PC-3 (cell line): ENCODE results near the gene PGA4.

Source experiments
- EZH2 ChIP-seq: fragments of 300-600 bp; sonication (generic); IDR thresholded peaks from one replicate; pipeline ENCODE4 v1.6.1; 2017; ENCODE audit warnings: antibody characterized with exemption, mild to moderate bottlenecking, low read length; ENCODE audit not compliant: unreplicated experiment
- EZH2phosphoT487 ChIP-seq: fragments of 300-600 bp; sonication (generic); IDR thresholded peaks from 2 replicates; pipeline ENCODE4 v1.6.1; 2018; ENCODE audit warnings: mild to moderate bottlenecking, antibody characterized with exemption, low read length, borderline replicate concordance
- TF ChIP-seq, protein P1 (sequence below): fragments of 300-600 bp; sonication (generic); conservative IDR thresholded peaks from 2 replicates; pipeline ENCODE4 v1.5.1; 2017; ENCODE audit warnings: antibody characterized with exemption, low read depth, mild to moderate bottlenecking, low read length

DNA sequence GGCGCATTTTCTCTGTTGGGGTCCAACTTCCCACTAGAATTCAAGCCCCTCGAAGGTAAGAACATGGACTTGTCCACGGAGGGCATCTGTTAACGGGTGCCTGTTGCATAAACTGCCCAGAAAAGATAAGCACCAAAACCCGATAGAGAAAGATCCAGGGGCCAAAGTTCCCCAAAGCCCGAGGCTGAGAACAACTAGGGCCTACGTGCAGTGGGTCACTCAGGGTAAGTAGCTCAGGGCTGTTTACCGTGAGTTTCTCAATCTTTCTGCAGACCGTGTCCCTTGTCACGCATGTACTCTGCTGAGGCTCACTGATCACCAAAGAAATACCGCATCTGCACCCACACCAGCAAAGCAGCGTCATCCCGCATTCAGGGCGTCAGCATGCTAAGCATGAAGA lies 43.2 kb downstream of the PGA4 start:
- TF ChIP-seq, protein P1, sequence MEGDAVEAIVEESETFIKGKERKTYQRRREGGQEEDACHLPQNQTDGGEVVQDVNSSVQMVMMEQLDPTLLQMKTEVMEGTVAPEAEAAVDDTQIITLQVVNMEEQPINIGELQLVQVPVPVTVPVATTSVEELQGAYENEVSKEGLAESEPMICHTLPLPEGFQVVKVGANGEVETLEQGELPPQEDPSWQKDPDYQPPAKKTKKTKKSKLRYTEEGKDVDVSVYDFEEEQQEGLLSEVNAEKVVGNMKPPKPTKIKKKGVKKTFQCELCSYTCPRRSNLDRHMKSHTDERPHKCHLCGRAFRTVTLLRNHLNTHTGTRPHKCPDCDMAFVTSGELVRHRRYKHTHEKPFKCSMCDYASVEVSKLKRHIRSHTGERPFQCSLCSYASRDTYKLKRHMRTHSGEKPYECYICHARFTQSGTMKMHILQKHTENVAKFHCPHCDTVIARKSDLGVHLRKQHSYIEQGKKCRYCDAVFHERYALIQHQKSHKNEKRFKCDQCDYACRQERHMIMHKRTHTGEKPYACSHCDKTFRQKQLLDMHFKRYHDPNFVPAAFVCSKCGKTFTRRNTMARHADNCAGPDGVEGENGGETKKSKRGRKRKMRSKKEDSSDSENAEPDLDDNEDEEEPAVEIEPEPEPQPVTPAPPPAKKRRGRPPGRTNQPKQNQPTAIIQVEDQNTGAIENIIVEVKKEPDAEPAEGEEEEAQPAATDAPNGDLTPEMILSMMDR: no peak
- TF ChIP-seq EZH2 (no peak), EZH2phosphoT487 (no peak)
